IMR-90 (cell line): ENCODE measurements around the gene ALDH1A2. TPM values are rescaled to one million over a fixed set of nuclear protein-coding genes. Genes with fewer than 3 reads are reported as not detected.

Source experiments
- ATAC-seq: fragments of 200-7000 bp; cut with Tn5 transposase; 2 replicates; pipeline ENCODE4 v1.9.1; 2020; ENCODE audit warnings: low read depth, mild to moderate bottlenecking, moderate library complexity
- BruUV-seq: library from RNA; stranded (reverse); fragments of 400-500 nt; replicated peaks from 2 replicates; lab custom pipeline; 2021; lab: Mats Ljungman, UMichigan
- CTCF ChIA-PET: fragments of 300-600 bp; formaldehyde crosslinking; extraction: SDS; loops from one replicate; lab custom pipeline; 2021; ENCODE audit warnings: antibody characterized with exemption; lab: Yijun Ruan, JAX
- POLR2A ChIA-PET: fragments of 300-600 bp; sonication (Branson Sonifier 250); formaldehyde crosslinking; loops from one replicate; lab custom pipeline; 2022; ENCODE audit warnings: antibody characterized with exemption; ENCODE audit not compliant: unreplicated experiment; lab: Charles Lee
- DNase-seq: peaks from one replicate; pipeline ENCODE4 v3.0.0; 2013
- H2AFZ ChIP-seq: replicated peaks from 2 replicates; pipeline ENCODE3; 2013; ENCODE audit warnings: low read length, mild to moderate bottlenecking; ENCODE audit not compliant: poor library complexity
- H2AK5ac ChIP-seq: 2 replicates; pipeline ENCODE4 v1.6.1; 2013; ENCODE audit warnings: low read depth, low read length, inconsistent platforms
- H2AK9ac ChIP-seq: replicated peaks from 2 replicates; pipeline ENCODE3; 2013; ENCODE audit warnings: mild to moderate bottlenecking, low read depth, low read length, moderate library complexity; ENCODE audit not compliant: poor library complexity
- H2BK120ac ChIP-seq: 2 replicates; pipeline ENCODE4 v1.6.1; 2013; ENCODE audit warnings: low read depth, low read length, inconsistent platforms
- H2BK15ac ChIP-seq: 3 replicates; pipeline ENCODE4 v1.6.1; 2013; ENCODE audit warnings: low read depth, low read length, inconsistent platforms
- H2BK20ac ChIP-seq: 2 replicates; pipeline ENCODE4 v1.6.1; 2013; ENCODE audit warnings: low read depth, mild to moderate bottlenecking, inconsistent platforms, low read length, moderate library complexity
- H2BK5ac ChIP-seq: 2 replicates; pipeline ENCODE4 v1.6.1; 2013; ENCODE audit warnings: mild to moderate bottlenecking, low read depth, low read length, inconsistent platforms; ENCODE audit not compliant: poor library complexity, severe bottlenecking
- H3K14ac ChIP-seq: replicated peaks from 2 replicates; pipeline ENCODE4 v1.6.1; 2013; ENCODE audit warnings: low read depth, low read length, inconsistent platforms
- H3K18ac ChIP-seq: 2 replicates; pipeline ENCODE4 v1.6.1; 2013; ENCODE audit warnings: low read depth, low read length, control low read depth
- H3K23ac ChIP-seq: 2 replicates; pipeline ENCODE4 v1.6.1; 2013; ENCODE audit warnings: low read depth, low read length, inconsistent platforms
- H3K27ac ChIP-seq: 2 replicates; pipeline ENCODE4 v1.5.1; 2013; ENCODE audit warnings: mild to moderate bottlenecking, control low read depth, low read length; ENCODE audit not compliant: insufficient read depth
- H3K27me3 ChIP-seq: 2 replicates; pipeline ENCODE4 v1.6.1; 2013; ENCODE audit warnings: low read length; ENCODE audit not compliant: control insufficient read depth, insufficient read depth
- H3K36me3 ChIP-seq: 2 replicates; pipeline ENCODE4 v1.6.1; 2013; ENCODE audit warnings: low read length, mixed read lengths; ENCODE audit not compliant: control insufficient read depth, insufficient read depth
- H3K4ac ChIP-seq: 2 replicates; pipeline ENCODE4 v1.6.1; 2013; ENCODE audit warnings: low read depth, low read length, inconsistent platforms
- H3K4me1 ChIP-seq: 2 replicates; pipeline ENCODE4 v1.6.1; 2013; ENCODE audit warnings: low read length, mixed read lengths; ENCODE audit not compliant: control insufficient read depth, insufficient read depth
- H3K4me2 ChIP-seq: 2 replicates; pipeline ENCODE4 v1.6.1; 2013; ENCODE audit warnings: low read depth, mild to moderate bottlenecking, control low read depth, low read length, moderate library complexity
- H3K4me3 ChIP-seq: 2 replicates; pipeline ENCODE4 v1.5.1; 2013; ENCODE audit warnings: low read depth, mild to moderate bottlenecking, control low read depth, low read length, moderate library complexity; ENCODE audit not compliant: insufficient read depth
- H3K56ac ChIP-seq: 2 replicates; pipeline ENCODE4 v1.6.1; 2013; ENCODE audit warnings: low read length, inconsistent platforms; ENCODE audit not compliant: insufficient read depth; ENCODE audit errors: extremely low read depth
- H3K79me1 ChIP-seq, 2 experiments: 2 replicates each; pipeline ENCODE4 v1.6.1; 2013; ENCODE audit warnings: low read length in 2 of 2, inconsistent platforms in 1 of 2, low read depth in 1 of 2
- H3K9ac ChIP-seq: 2 replicates; pipeline ENCODE4 v1.6.1; 2013; ENCODE audit warnings: low read depth, low read length, control low read depth
- H3K9me1 ChIP-seq: 2 replicates; pipeline ENCODE4 v1.6.1; 2013; ENCODE audit warnings: low read length, inconsistent platforms; ENCODE audit not compliant: insufficient read depth
- H3K9me3 ChIP-seq: 2 replicates; pipeline ENCODE4 v1.6.1; 2013; ENCODE audit warnings: low read length; ENCODE audit not compliant: control insufficient read depth, insufficient read depth
- H4K20me1 ChIP-seq: 2 replicates; pipeline ENCODE4 v1.6.1; 2013; ENCODE audit warnings: low read length, inconsistent platforms; ENCODE audit not compliant: insufficient read depth
- H4K5ac ChIP-seq: 2 replicates; pipeline ENCODE4 v1.6.1; 2013; ENCODE audit warnings: mild to moderate bottlenecking, low read depth, low read length, control low read depth
- H4K8ac ChIP-seq, 2 experiments: 2 replicates each; pipeline ENCODE4 v1.6.1; 2013; ENCODE audit warnings: low read depth in 2 of 2, low read length in 2 of 2, control low read depth in 1 of 2, inconsistent platforms in 1 of 2
- H4K91ac ChIP-seq: 2 replicates; pipeline ENCODE4 v1.6.1; 2013; ENCODE audit warnings: low read depth, low read length, inconsistent platforms; ENCODE audit not compliant: insufficient read depth
- BHLHE40 ChIP-seq: fragments of 150-350 bp; IDR thresholded peaks from 2 replicates; pipeline ENCODE4 v1.6.1; 2016; ENCODE audit warnings: mild to moderate bottlenecking, low read depth, low read length
- CHD1 ChIP-seq: IDR thresholded peaks from 2 replicates; pipeline ENCODE4 v1.6.1; 2012; ENCODE audit warnings: low read depth, low read length, improper control_type of control experiment
- CTCF ChIP-seq: conservative IDR thresholded peaks from 2 replicates; pipeline ENCODE4 v1.5.1; 2012; ENCODE audit warnings: mild to moderate bottlenecking, low read depth, low read length, improper control_type of control experiment
- ELK1 ChIP-seq: fragments of 150-350 bp; IDR thresholded peaks from 2 replicates; pipeline ENCODE4 v1.6.1; 2016; ENCODE audit warnings: low read depth, mild to moderate bottlenecking, low read length, moderate library complexity, borderline replicate concordance
- FOS ChIP-seq: fragments of 150-350 bp; IDR thresholded peaks from 2 replicates; pipeline ENCODE4 v1.6.1; 2016; ENCODE audit warnings: low read depth, low read length
- MAFK ChIP-seq: IDR thresholded peaks from 2 replicates; pipeline ENCODE4 v1.6.1; 2012; ENCODE audit warnings: low read depth, low read length, improper control_type of control experiment
- MAZ ChIP-seq: IDR thresholded peaks from 2 replicates; pipeline ENCODE4 v1.6.1; 2012; ENCODE audit warnings: low read depth, mild to moderate bottlenecking, low read length, improper control_type of control experiment, moderate library complexity, borderline replicate concordance
- MXI1 ChIP-seq: IDR thresholded peaks from 2 replicates; pipeline ENCODE4 v1.6.1; 2012; ENCODE audit warnings: low read depth, mild to moderate bottlenecking, low read length, moderate library complexity, borderline replicate concordance
- NFE2L2 ChIP-seq: fragments of 150-350 bp; IDR thresholded peaks from 2 replicates; pipeline ENCODE4 v1.6.1; 2016; ENCODE audit warnings: low read depth, mild to moderate bottlenecking, low read length
- POLR2A ChIP-seq: IDR thresholded peaks from 2 replicates; pipeline ENCODE4 v1.6.1; 2012; ENCODE audit warnings: mild to moderate bottlenecking, low read depth, low read length
- RAD21 ChIP-seq: IDR thresholded peaks from 2 replicates; pipeline ENCODE4 v1.6.1; 2012; ENCODE audit warnings: low read length, improper control_type of control experiment
- RCOR1 ChIP-seq: IDR thresholded peaks from 2 replicates; pipeline ENCODE4 v1.6.1; 2012; ENCODE audit warnings: mild to moderate bottlenecking, low read length, improper control_type of control experiment; ENCODE audit not compliant: insufficient replicate concordance
- RFX5 ChIP-seq: IDR thresholded peaks from 2 replicates; pipeline ENCODE4 v1.8.0; 2012; ENCODE audit warnings: low read depth, mild to moderate bottlenecking, low read length, moderate library complexity
- SMC3 ChIP-seq: fragments of 150-350 bp; IDR thresholded peaks from 2 replicates; pipeline ENCODE4 v1.6.1; 2016; ENCODE audit warnings: low read depth, mild to moderate bottlenecking, antibody characterized with exemption, low read length, moderate library complexity
- USF2 ChIP-seq: fragments of 150-350 bp; IDR thresholded peaks from 2 replicates; pipeline ENCODE4 v1.6.1; 2017; ENCODE audit warnings: mild to moderate bottlenecking, antibody characterized with exemption, low read length, low read depth
- WGBS, 2 experiments: methylation state at CpG; one replicate each; pipeline versions ENCODE4 v1.1.5 to v1.1.7; 2013; ENCODE audit warnings: missing lambda C conversion rate in 2 of 2; ENCODE audit not compliant: insufficient read length in 1 of 2; ENCODE audit errors: extremely low coverage in 2 of 2; 5-methylcytosine and 5-hydroxymethylcytosine counted together
- dilution Hi-C: fragments of 300-500 bp; cut with HindIII; formaldehyde crosslinking; loops from one replicate; pipeline ENCODE4 v1.14.3; 2018; ENCODE audit warnings: low sequenced_read_pairs; ENCODE audit not compliant: unreplicated experiment
- in situ Hi-C: fragments of 300-500 bp; cut with MboI; formaldehyde crosslinking; loops from 3 replicates; pipeline ENCODE4 v1.14.3; 2019; ENCODE audit warnings: low sequenced_read_pairs, inconsistent platforms, mixed read lengths
- intact Hi-C: fragments of 100-400 bp; cut with micrococcal nuclease; formaldehyde crosslinking; loops from 2 replicates; pipeline ENCODE4 v1.10.0; 2022
- polyA plus RNA-seq, 3 experiments: library from polyadenylated mRNA; depleted of rRNA; stranded (reverse); fragments of >200 nt; gene quantifications; 2 replicates each; pipeline ENCODE4 v1.2.3, GENCODE V29; 2012; ENCODE audit warnings: low replicate concordance in 1 of 3
- total RNA-seq: library from RNA; depleted of rRNA; stranded (reverse); fragments of >200 nt; gene quantifications from 2 replicates; pipeline ENCODE4 v1.2.3, GENCODE V29; 2012

ALDH1A2 gene
- total and polyA plus RNA-seq, 2 of the 4 experiments (the other 2 are of a cell fraction), result not detected

- Histone ChIP-seq H3K56ac (no peak overlapping the region), H3K4me2 (no peak overlapping the region), H2AK5ac (no peak overlapping the region), H3K27me3 (no peaks in the 10 kb centered on the region), H3K14ac (no peak overlapping the region), H3K23ac (no peak overlapping the region), H4K5ac (no peak overlapping the region), H3K9me1 (no peaks in the 10 kb centered on the region), H4K8ac (no peak overlapping the region), H3K9ac (no peak overlapping the region), H3K36me3 (no peaks in the 10 kb centered on the region), H2BK15ac (no peak overlapping the region), H2BK5ac (no peak overlapping the region), H3K4ac (no peak overlapping the region), H4K20me1 (no peaks in the 10 kb centered on the region), H3K79me1 (no peaks in the 10 kb centered on the region), H3K4me1 (no peaks in the 10 kb centered on the region), H4K91ac (no peak overlapping the region), H2BK20ac (no peak overlapping the region), H3K18ac (no peak overlapping the region), H3K27ac (no peak overlapping the region), H2AFZ (no peak overlapping the region), H3K4me3 (no peak overlapping the region), H2BK120ac (no peak overlapping the region), H2AK9ac (no peak overlapping the region), H3K9me3 (no peaks in the 10 kb centered on the region)
- ATAC-seq (no peak), DNase-seq (no peak)
- ChIA-PET POLR2A (no interaction called here), CTCF (no interaction called here)
- intact Hi-C loops (no loop called here), in situ Hi-C loops (no loop called here), dilution Hi-C loops (no loop called here)
- no TSS peak for BruUV-seq
- no peak for TF ChIP-seq ELK1
- no peak for TF ChIP-seq RCOR1
- no peak for TF ChIP-seq NFE2L2
- no peak for TF ChIP-seq MAFK
- no peak for TF ChIP-seq USF2
- no peak for TF ChIP-seq FOS
- TF ChIP-seq MXI1, result no peak
- no peak for TF ChIP-seq SMC3
- no peak for TF ChIP-seq BHLHE40
- TF ChIP-seq CHD1, result no peak
- no peak for TF ChIP-seq CTCF
- TF ChIP-seq MAZ, result no peak
- TF ChIP-seq RFX5, result no peak
- TF ChIP-seq POLR2A, result no peak
- no peak for TF ChIP-seq RAD21
- WGBS, 2 experiments, result no CpG with 5 or more reads among the region's 4 CpGs
Observed at GRCh38 chr15:57962887-57963286, 102.6 kb downstream of the ALDH1A2 start.
